Erythroblast (primary cell): ENCODE data around the gene GDI2.

Experiments used
- GATA1 ChIP-seq: IDR thresholded peaks from 2 replicates; pipeline ENCODE4 v1.6.1; 2011; ENCODE audit warnings: low read depth, mild to moderate bottlenecking, control low read depth, low read length, moderate library complexity
- POLR2A ChIP-seq: IDR thresholded peaks from 2 replicates; pipeline ENCODE4 v1.6.1; 2011; ENCODE audit warnings: mild to moderate bottlenecking, low read length

DNA sequence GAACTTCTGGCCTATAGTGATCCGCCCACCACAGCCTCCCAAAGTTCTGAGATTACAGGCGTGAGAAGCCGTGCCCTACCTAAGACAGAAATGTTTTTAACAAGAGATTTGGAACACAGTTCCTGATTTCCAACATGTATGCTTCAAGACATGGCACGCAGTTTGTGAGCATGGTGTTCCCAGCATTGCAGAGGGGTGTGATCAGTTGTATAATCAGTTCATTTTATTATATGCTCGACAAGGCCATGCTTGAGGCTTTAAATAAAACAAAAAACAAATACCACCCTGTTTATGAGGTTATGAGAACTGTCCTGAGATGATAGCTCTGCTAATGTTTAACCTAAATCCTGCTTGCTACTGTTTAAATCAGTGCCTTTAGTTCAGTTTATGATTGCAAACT, 68.4 kb downstream of the GDI2 start:
- no peak for TF ChIP-seq POLR2A
- no peak for TF ChIP-seq GATA1
